WTC11 (cell line): ENCODE data around the gene OTOGL. TPM values are rescaled to one million over a fixed set of nuclear protein-coding genes. Genes with fewer than 3 reads are reported as not detected.

ENCODE experiments used
- ATAC-seq: fragments of 200-7000 bp; cut with Tn5 transposase; 2 replicates; pipeline ENCODE4 v1.10.0; 2021; ENCODE audit warnings: mild to moderate bottlenecking, moderate library complexity
- CTCF ChIA-PET: fragments of 300-600 bp; sonication (Branson Sonifier 250); formaldehyde crosslinking; loops from one replicate; lab custom pipeline; 2021; ENCODE audit warnings: antibody characterized with exemption; lab: Charles Lee
- POLR2A ChIA-PET: fragments of 350-600 bp; sonication (Branson Sonifier 250); formaldehyde crosslinking; loops from one replicate; lab custom pipeline; 2021; ENCODE audit warnings: antibody characterized with exemption; lab: Charles Lee
- DNase-seq: peaks from one replicate; pipeline ENCODE4 v3.0.0; 2021; ENCODE audit warnings: low spot score
- H3K27ac Mint-ChIP-seq: 2 replicates; pipeline ENCODE4 v1.8.0; 2021; ENCODE audit warnings: mixed read lengths
- H3K27me3 Mint-ChIP-seq: 2 replicates; pipeline ENCODE4 v1.8.0; 2021; ENCODE audit warnings: low read depth, mild to moderate bottlenecking, moderate library complexity, mixed read lengths
- H3K36me3 Mint-ChIP-seq: 2 replicates; pipeline ENCODE4 v1.8.0; 2021; ENCODE audit warnings: mixed read lengths
- H3K4me1 Mint-ChIP-seq: 2 replicates; pipeline ENCODE4 v1.8.0; 2022; ENCODE audit warnings: mixed read lengths
- H3K4me3 Mint-ChIP-seq: 2 replicates; pipeline ENCODE4 v1.8.0; 2021; ENCODE audit warnings: mild to moderate bottlenecking, moderate library complexity, mixed read lengths
- H3K9me3 Mint-ChIP-seq: 2 replicates; pipeline ENCODE4 v1.8.0; 2021; ENCODE audit warnings: mixed read lengths
- CBFB ChIP-seq: sonication (generic); formaldehyde crosslinking; IDR thresholded peaks from 2 replicates; pipeline ENCODE4 v1.8.1; 2022; ENCODE audit warnings: mild to moderate bottlenecking, low read depth, missing genetic modification reagents
- CREB1 ChIP-seq: sonication (generic); formaldehyde crosslinking; IDR thresholded peaks from 2 replicates; pipeline ENCODE4 v1.8.0; 2023; ENCODE audit warnings: mild to moderate bottlenecking, missing genetic modification reagents
- CREM ChIP-seq: sonication (generic); formaldehyde crosslinking; IDR thresholded peaks from 2 replicates; pipeline ENCODE4 v1.8.1; 2022; ENCODE audit warnings: mild to moderate bottlenecking, missing genetic modification reagents, moderate library complexity
- HMGA2 ChIP-seq: fragments of 250-450 bp; sonication (Bioruptor Pico); IDR thresholded peaks from 2 replicates; pipeline ENCODE4 v1.4.0; 2021; ENCODE audit warnings: mild to moderate bottlenecking, moderate library complexity
- MYBL2 ChIP-seq: sonication (generic); formaldehyde crosslinking; IDR thresholded peaks from 2 replicates; pipeline ENCODE4 v1.8.1; 2023; ENCODE audit warnings: mild to moderate bottlenecking, moderate library complexity, missing genetic modification reagents
- RELA ChIP-seq: sonication (generic); formaldehyde crosslinking; IDR thresholded peaks from 2 replicates; pipeline ENCODE4 v1.8.1; 2022; ENCODE audit warnings: missing genetic modification reagents, mild to moderate bottlenecking, borderline replicate concordance
- TCF7 ChIP-seq: sonication (generic); formaldehyde crosslinking; IDR thresholded peaks from 2 replicates; pipeline ENCODE4 v1.8.0; 2022; ENCODE audit warnings: mild to moderate bottlenecking, low read depth, missing genetic modification reagents, moderate library complexity
- ZBTB21 ChIP-seq: sonication (generic); formaldehyde crosslinking; IDR thresholded peaks from 2 replicates; pipeline ENCODE4 v1.8.1; 2023; ENCODE audit warnings: mild to moderate bottlenecking, missing genetic modification reagents, borderline replicate concordance
- ZNF396 ChIP-seq: fragments of 250-450 bp; sonication (Bioruptor Pico); IDR thresholded peaks from 2 replicates; pipeline ENCODE4 v1.8.0; 2021; ENCODE audit warnings: mild to moderate bottlenecking, moderate library complexity, borderline replicate concordance
- ZNF416 ChIP-seq: fragments of 250-450 bp; sonication (Bioruptor Pico); IDR thresholded peaks from 2 replicates; pipeline ENCODE4 v1.9.0; 2021; ENCODE audit warnings: mild to moderate bottlenecking, inconsistent platforms
- ZNF423 ChIP-seq: fragments of 250-450 bp; sonication (Bioruptor Pico); IDR thresholded peaks from 2 replicates; pipeline ENCODE4 v2.1.2; 2022; ENCODE audit warnings: mild to moderate bottlenecking, moderate library complexity
- total RNA-seq: library from RNA; stranded (reverse); gene quantifications from 3 replicates; pipeline ENCODE4 v1.2.3, GENCODE V29; 2021
- TF ChIP-seq, protein P1 (sequence below): sonication (generic); formaldehyde crosslinking; IDR thresholded peaks from 2 replicates; pipeline ENCODE4 v1.8.1; 2023; ENCODE audit warnings: mild to moderate bottlenecking, moderate library complexity, missing genetic modification reagents
- TF ChIP-seq, protein P2 (sequence below): sonication (generic); formaldehyde crosslinking; conservative IDR thresholded peaks from 2 replicates; pipeline ENCODE4 v1.8.1; 2023; ENCODE audit warnings: mild to moderate bottlenecking, low read depth, missing genetic modification reagents, moderate library complexity
- TF ChIP-seq, protein P3 (sequence below): fragments of 200-600 bp; IDR thresholded peaks from 2 replicates; pipeline ENCODE4 v1.8.0; 2022; ENCODE audit warnings: antibody characterized with exemption
- TF ChIP-seq, protein P4 (sequence below): sonication (generic); formaldehyde crosslinking; IDR thresholded peaks from 2 replicates; pipeline ENCODE4 v1.8.1; 2022; ENCODE audit warnings: low read depth, mild to moderate bottlenecking, moderate library complexity, missing genetic modification reagents, borderline replicate concordance
- TF ChIP-seq, protein P5 (sequence below): sonication (generic); formaldehyde crosslinking; IDR thresholded peaks from 2 replicates; pipeline ENCODE4 v1.8.0; 2022; ENCODE audit warnings: mild to moderate bottlenecking, missing genetic modification reagents
- TF ChIP-seq, protein P6 (sequence below): sonication (generic); formaldehyde crosslinking; IDR thresholded peaks from 2 replicates; pipeline ENCODE4 v1.8.0; 2023; ENCODE audit warnings: missing genetic modification reagents
- TF ChIP-seq, protein P7 (sequence below): sonication (generic); formaldehyde crosslinking; IDR thresholded peaks from 2 replicates; pipeline ENCODE4 v1.8.1; 2023; ENCODE audit warnings: mild to moderate bottlenecking, missing genetic modification reagents, moderate library complexity

The OTOGL gene
- total RNA-seq, 1 experiment from 2014 or later, result 0.55 TPM

DNA sequence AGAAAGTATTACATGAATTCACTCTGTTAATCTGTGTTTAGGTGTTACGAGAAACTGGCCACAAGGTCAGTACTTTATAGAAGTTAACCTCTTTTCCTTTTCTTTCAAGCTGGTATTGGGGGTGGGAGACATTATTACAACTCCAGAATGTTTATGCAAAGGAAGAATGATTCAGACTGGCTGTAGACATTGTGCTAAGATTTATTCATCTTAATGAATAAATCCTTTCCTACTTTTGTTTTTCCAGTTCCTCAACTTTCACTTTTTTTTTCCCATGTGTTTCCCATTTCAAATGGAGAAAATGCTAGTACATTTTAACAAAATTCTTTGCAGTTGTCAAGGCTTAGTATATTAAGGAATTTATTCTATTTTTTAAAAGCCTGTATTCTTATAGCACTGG, 1.3 kb downstream of the OTOGL start:
- Mint-ChIP-seq H3K27me3 (no peaks in the 10 kb centered on the region), H3K4me1 (no peaks in the 10 kb centered on the region), H3K27ac (no peak overlapping the region), H3K4me3 (no peak overlapping the region), H3K36me3 (no peaks in the 10 kb centered on the region), H3K9me3 (no peaks in the 10 kb centered on the region)
- no peak for ATAC-seq
- TF ChIP-seq CREM (CRISPR knock-in tag) (no peak), RELA (CRISPR knock-in tag) (no peak), ZNF396 (CRISPR knock-in tag) (no peak), CBFB (no peak), MYBL2 (CRISPR knock-in tag) (no peak), TCF7 (CRISPR knock-in tag) (no peak), HMGA2 (CRISPR knock-in tag) (no peak), ZNF416 (CRISPR knock-in tag) (no peak), ZNF423 (CRISPR knock-in tag) (no peak), ZBTB21 (CRISPR knock-in tag) (no peak), CREB1 (CRISPR knock-in tag) (no peak)
- TF ChIP-seq, protein P1, sequence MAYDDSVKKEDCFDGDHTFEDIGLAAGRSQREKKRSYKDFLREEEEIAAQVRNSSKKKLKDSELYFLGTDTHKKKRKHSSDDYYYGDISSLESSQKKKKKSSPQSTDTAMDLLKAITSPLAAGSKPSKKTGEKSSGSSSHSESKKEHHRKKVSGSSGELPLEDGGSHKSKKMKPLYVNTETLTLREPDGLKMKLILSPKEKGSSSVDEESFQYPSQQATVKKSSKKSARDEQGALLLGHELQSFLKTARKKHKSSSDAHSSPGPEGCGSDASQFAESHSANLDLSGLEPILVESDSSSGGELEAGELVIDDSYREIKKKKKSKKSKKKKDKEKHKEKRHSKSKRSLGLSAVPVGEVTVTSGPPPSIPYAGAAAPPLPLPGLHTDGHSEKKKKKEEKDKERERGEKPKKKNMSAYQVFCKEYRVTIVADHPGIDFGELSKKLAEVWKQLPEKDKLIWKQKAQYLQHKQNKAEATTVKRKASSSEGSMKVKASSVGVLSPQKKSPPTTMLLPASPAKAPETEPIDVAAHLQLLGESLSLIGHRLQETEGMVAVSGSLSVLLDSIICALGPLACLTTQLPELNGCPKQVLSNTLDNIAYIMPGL (CRISPR knock-in tag), result no peak
- TF ChIP-seq, protein P2, sequence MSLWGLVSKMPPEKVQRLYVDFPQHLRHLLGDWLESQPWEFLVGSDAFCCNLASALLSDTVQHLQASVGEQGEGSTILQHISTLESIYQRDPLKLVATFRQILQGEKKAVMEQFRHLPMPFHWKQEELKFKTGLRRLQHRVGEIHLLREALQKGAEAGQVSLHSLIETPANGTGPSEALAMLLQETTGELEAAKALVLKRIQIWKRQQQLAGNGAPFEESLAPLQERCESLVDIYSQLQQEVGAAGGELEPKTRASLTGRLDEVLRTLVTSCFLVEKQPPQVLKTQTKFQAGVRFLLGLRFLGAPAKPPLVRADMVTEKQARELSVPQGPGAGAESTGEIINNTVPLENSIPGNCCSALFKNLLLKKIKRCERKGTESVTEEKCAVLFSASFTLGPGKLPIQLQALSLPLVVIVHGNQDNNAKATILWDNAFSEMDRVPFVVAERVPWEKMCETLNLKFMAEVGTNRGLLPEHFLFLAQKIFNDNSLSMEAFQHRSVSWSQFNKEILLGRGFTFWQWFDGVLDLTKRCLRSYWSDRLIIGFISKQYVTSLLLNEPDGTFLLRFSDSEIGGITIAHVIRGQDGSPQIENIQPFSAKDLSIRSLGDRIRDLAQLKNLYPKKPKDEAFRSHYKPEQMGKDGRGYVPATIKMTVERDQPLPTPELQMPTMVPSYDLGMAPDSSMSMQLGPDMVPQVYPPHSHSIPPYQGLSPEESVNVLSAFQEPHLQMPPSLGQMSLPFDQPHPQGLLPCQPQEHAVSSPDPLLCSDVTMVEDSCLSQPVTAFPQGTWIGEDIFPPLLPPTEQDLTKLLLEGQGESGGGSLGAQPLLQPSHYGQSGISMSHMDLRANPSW (CRISPR knock-in tag), result no peak
- TF ChIP-seq, protein P3, sequence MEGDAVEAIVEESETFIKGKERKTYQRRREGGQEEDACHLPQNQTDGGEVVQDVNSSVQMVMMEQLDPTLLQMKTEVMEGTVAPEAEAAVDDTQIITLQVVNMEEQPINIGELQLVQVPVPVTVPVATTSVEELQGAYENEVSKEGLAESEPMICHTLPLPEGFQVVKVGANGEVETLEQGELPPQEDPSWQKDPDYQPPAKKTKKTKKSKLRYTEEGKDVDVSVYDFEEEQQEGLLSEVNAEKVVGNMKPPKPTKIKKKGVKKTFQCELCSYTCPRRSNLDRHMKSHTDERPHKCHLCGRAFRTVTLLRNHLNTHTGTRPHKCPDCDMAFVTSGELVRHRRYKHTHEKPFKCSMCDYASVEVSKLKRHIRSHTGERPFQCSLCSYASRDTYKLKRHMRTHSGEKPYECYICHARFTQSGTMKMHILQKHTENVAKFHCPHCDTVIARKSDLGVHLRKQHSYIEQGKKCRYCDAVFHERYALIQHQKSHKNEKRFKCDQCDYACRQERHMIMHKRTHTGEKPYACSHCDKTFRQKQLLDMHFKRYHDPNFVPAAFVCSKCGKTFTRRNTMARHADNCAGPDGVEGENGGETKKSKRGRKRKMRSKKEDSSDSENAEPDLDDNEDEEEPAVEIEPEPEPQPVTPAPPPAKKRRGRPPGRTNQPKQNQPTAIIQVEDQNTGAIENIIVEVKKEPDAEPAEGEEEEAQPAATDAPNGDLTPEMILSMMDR, result no peak
- TF ChIP-seq, protein P4, sequence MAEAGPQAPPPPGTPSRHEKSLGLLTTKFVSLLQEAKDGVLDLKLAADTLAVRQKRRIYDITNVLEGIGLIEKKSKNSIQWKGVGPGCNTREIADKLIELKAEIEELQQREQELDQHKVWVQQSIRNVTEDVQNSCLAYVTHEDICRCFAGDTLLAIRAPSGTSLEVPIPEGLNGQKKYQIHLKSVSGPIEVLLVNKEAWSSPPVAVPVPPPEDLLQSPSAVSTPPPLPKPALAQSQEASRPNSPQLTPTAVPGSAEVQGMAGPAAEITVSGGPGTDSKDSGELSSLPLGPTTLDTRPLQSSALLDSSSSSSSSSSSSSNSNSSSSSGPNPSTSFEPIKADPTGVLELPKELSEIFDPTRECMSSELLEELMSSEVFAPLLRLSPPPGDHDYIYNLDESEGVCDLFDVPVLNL (CRISPR knock-in tag), result no peak
- TF ChIP-seq, protein P5, sequence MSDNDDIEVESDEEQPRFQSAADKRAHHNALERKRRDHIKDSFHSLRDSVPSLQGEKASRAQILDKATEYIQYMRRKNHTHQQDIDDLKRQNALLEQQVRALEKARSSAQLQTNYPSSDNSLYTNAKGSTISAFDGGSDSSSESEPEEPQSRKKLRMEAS (CRISPR knock-in tag), result no peak
- TF ChIP-seq, protein P6, sequence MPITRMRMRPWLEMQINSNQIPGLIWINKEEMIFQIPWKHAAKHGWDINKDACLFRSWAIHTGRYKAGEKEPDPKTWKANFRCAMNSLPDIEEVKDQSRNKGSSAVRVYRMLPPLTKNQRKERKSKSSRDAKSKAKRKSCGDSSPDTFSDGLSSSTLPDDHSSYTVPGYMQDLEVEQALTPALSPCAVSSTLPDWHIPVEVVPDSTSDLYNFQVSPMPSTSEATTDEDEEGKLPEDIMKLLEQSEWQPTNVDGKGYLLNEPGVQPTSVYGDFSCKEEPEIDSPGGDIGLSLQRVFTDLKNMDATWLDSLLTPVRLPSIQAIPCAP, result no peak
- TF ChIP-seq, protein P7, sequence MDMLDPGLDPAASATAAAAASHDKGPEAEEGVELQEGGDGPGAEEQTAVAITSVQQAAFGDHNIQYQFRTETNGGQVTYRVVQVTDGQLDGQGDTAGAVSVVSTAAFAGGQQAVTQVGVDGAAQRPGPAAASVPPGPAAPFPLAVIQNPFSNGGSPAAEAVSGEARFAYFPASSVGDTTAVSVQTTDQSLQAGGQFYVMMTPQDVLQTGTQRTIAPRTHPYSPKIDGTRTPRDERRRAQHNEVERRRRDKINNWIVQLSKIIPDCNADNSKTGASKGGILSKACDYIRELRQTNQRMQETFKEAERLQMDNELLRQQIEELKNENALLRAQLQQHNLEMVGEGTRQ, result no peak
- ChIA-PET POLR2A (no interaction called here), CTCF (interaction anchor here (0.6 kb wide), 1 partner anchor 352 kb away, joined by 3 read pairs; no protein-coding TSS in a partner anchor)
- no peak for DNase-seq
